ENCODE measurements around the gene NANS.

- no peak for TF ChIP-seq POLR2A (IDR thresholded peaks at IDR 0.05)
- TF ChIP-seq, protein P1, sequence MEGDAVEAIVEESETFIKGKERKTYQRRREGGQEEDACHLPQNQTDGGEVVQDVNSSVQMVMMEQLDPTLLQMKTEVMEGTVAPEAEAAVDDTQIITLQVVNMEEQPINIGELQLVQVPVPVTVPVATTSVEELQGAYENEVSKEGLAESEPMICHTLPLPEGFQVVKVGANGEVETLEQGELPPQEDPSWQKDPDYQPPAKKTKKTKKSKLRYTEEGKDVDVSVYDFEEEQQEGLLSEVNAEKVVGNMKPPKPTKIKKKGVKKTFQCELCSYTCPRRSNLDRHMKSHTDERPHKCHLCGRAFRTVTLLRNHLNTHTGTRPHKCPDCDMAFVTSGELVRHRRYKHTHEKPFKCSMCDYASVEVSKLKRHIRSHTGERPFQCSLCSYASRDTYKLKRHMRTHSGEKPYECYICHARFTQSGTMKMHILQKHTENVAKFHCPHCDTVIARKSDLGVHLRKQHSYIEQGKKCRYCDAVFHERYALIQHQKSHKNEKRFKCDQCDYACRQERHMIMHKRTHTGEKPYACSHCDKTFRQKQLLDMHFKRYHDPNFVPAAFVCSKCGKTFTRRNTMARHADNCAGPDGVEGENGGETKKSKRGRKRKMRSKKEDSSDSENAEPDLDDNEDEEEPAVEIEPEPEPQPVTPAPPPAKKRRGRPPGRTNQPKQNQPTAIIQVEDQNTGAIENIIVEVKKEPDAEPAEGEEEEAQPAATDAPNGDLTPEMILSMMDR (IDR thresholded peaks at IDR 0.05 in 4 of 5, conservative IDR thresholded peaks at IDR 0.05 in 1 of 5): no peak
Observed at GRCh38 chr9:98095401-98095800, 38.9 kb downstream of the NANS start.
